C4-2B (cell line): ENCODE data around the gene KCNK17.

Experiments used
- H3K27ac ChIP-seq: fragments of 450-650 bp; 2 replicates; pipeline ENCODE4 v1.5.1; 2017
- CTCF ChIP-seq: fragments of 450-650 bp; conservative IDR thresholded peaks from 2 replicates; pipeline ENCODE4 v1.5.1; 2017; ENCODE audit warnings: mild to moderate bottlenecking
- ZFX ChIP-seq: fragments of 450-650 bp; IDR thresholded peaks from 2 replicates; pipeline ENCODE4 v1.6.1; 2017

KCNK17 gene, protein sequence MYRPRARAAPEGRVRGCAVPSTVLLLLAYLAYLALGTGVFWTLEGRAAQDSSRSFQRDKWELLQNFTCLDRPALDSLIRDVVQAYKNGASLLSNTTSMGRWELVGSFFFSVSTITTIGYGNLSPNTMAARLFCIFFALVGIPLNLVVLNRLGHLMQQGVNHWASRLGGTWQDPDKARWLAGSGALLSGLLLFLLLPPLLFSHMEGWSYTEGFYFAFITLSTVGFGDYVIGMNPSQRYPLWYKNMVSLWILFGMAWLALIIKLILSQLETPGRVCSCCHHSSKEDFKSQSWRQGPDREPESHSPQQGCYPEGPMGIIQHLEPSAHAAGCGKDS

DNA sequence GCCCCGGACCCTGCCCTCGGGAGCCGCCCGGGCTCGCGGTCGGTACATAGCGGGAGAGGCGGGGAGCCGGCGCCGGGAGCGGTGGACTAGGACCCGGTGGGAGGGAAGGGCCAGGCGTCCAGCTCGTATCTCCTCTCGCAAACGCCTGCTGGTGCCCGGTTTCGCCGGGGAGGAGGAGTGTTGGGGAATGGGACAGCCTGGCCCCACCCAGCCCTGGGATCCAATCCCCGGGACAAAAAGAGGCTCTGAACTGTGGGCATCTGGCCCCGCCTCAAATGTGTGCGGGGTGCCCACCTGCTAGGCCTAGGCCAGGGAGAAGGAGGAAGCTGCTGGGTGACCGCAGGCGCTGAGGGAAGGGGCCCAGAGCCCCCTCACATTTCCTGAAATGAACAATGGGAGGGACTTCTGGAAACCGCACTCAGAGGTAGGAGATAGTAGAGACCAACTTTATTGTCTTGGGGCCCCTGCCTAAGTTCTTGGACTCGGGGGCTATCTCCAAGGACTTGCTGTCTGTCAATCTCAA is at the start of gene KCNK17:
Gene KCNK17 (minus strand): TSS at position 147 of the 523 bp plus-strand sequence. CDS start 99 bp downstream, at position 48.
- no peak within 1 kb of the TSS for H3K27ac ChIP-seq
- no peak for TF ChIP-seq ZFX
- TF ChIP-seq CTCF = no peak

- no peak overlapping the region for H3K27ac ChIP-seq
- TF ChIP-seq CTCF (no peak), ZFX (no peak)
Observed at GRCh38 chr6:39363280-39363679, 49.1 kb upstream of the KCNK17 start.

DNA sequence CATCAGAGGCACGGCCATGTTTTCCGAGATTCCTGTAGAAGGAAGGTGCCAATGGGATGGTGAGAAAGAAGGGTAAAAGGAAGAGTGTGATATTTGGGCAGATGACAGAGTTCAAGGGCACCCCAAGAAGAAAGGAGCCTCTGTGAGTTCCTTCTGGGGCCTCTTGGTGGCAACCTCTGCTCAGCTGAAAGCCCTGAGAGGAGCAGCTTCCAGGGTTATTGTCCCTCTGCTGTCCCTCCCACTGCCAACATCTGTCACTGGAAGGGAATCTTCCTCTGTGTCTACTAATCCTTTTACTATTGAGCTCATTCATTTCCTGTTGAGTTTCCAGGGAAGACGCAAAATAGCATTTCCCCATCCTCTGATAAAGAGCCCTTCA is 48.3 kb upstream of the KCNK17 start:
- TF ChIP-seq CTCF (no peak), ZFX (no peak)
- H3K27ac ChIP-seq = no peak overlapping the region

GRCh38 chr6:39361657-39362486 is 47.7 kb upstream of the KCNK17 start:
- H3K27ac ChIP-seq = no peak overlapping the region
- TF ChIP-seq CTCF = peak; percentile 92
- no peak for TF ChIP-seq ZFX

GRCh38 chr6:39360378-39360777 is 46.2 kb upstream of the KCNK17 start:
- no peak overlapping the region for H3K27ac ChIP-seq
- TF ChIP-seq ZFX (no peak), CTCF (no peak)

DNA sequence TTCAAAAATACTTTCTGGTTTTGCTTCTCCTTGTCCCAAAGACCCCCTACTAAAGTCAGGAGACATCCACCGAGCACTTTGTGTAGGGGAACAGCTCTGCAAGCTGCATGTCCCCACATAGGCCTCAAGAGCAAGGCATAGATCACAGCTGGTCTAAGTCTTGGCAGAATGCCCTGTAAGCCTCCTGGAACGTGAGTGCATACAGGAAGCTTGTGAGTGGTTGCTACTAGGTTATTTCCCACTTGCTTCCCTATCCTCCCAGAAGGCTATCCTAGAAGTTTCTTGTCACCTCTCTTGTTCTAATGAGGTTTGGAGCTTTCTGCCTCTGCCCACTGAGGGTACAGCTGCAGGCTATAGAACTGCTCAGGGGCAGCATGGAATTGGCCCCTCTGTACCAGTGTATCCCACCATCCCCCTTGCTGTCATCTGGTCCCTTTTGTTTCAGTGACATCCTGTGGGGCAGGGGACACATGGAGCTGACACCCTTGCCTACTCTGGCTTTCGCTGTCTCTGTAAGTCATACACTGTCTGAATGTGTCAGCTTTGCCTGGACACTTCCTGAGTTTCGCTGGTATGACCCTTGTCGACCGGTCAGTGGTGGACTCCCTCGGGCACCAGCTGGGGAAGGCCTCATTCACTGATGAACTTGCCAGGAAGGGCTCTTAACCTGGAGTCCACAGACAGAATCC is 43.9 kb upstream of the KCNK17 start:
- no peak for TF ChIP-seq ZFX
- no peak for TF ChIP-seq CTCF
- no peak overlapping the region for H3K27ac ChIP-seq
